Liver (tissue), 9 donors: Measurements from ENCODE around the gene VPS26A. TPM values are rescaled to one million over a fixed set of nuclear protein-coding genes. Genes with fewer than 3 reads are reported as not detected.

Experiments
- DNase-seq: peaks from one replicate; pipeline ENCODE4 v3.0.0-alpha.2; 2017; ENCODE audit warnings: low spot score
- H3K27ac ChIP-seq, 2 donors: one replicate each; pipeline ENCODE4 v1.7.0; 2013; ENCODE audit warnings: inconsistent platforms in 2 of 2, low read length in 2 of 2, control low read depth in 1 of 2, low read depth in 1 of 2, mild to moderate bottlenecking in 1 of 2
- H3K27me3 ChIP-seq, 4 donors: one replicate each; pipeline versions ENCODE4 v1.6.1 to v1.7.0; 2013; ENCODE audit warnings: low read length in 3 of 4, inconsistent platforms in 1 of 4, mild to moderate bottlenecking in 1 of 4, moderate library complexity in 1 of 4; ENCODE audit not compliant: control insufficient read depth in 4 of 4, insufficient read depth in 4 of 4
- H3K36me3 ChIP-seq, 4 donors: one replicate each; pipeline versions ENCODE4 v1.6.1 to v1.7.0; 2013; ENCODE audit warnings: low read length in 3 of 4, mild to moderate bottlenecking in 3 of 4, low read depth in 1 of 4, moderate library complexity in 1 of 4; ENCODE audit not compliant: control insufficient read depth in 4 of 4, insufficient read depth in 3 of 4
- H3K4me1 ChIP-seq, 4 donors: one replicate each; pipeline versions ENCODE4 v1.6.1 to v1.7.0; 2013; ENCODE audit warnings: low read length in 3 of 4, mild to moderate bottlenecking in 3 of 4, moderate library complexity in 1 of 4; ENCODE audit not compliant: control insufficient read depth in 4 of 4, insufficient read depth in 4 of 4
- H3K4me3 ChIP-seq, 3 donors: one replicate each; pipeline versions ENCODE4 v1.6.1 to v1.7.0; 2013; ENCODE audit warnings: low read length in 3 of 3, control low read depth in 1 of 3, low read depth in 1 of 3, mild to moderate bottlenecking in 1 of 3
- H3K9ac ChIP-seq, 2 donors: one replicate each; pipeline ENCODE4 v1.7.0; 2013; ENCODE audit warnings: low read length in 2 of 2, mild to moderate bottlenecking in 2 of 2, moderate library complexity in 2 of 2, control low read depth in 1 of 2, low read depth in 1 of 2
- H3K9me3 ChIP-seq, 4 donors: one replicate each; pipeline versions ENCODE4 v1.6.1 to v1.7.0; 2013; ENCODE audit warnings: low read length in 3 of 4; ENCODE audit not compliant: control insufficient read depth in 4 of 4
- EGR1 ChIP-seq, 2 donors: IDR thresholded peaks; 2 replicates each; pipeline ENCODE4 v1.6.1; 2016 to 2018; ENCODE audit warnings: antibody characterized with exemption in 2 of 2, low read depth in 2 of 2
- FOXA1 ChIP-seq: IDR thresholded peaks from 2 replicates; pipeline ENCODE4 v1.6.1; 2016; ENCODE audit warnings: antibody characterized with exemption
- FOXA2 ChIP-seq: IDR thresholded peaks from 2 replicates; pipeline ENCODE4 v1.6.1; 2016; ENCODE audit warnings: antibody characterized with exemption
- GABPA ChIP-seq, 2 donors: IDR thresholded peaks in 1 of 2; conservative IDR thresholded peaks in 1 of 2; 2 replicates each; pipeline ENCODE4 v1.6.1; 2016; ENCODE audit warnings: antibody characterized with exemption in 2 of 2, mild to moderate bottlenecking in 1 of 2, moderate library complexity in 1 of 2
- HNF4A ChIP-seq, 2 donors: conservative IDR thresholded peaks; 2 replicates each; pipeline ENCODE4 v1.6.1; 2016; ENCODE audit warnings: antibody characterized with exemption in 2 of 2, mild to moderate bottlenecking in 2 of 2
- HNF4G ChIP-seq: IDR thresholded peaks from 2 replicates; pipeline ENCODE4 v1.6.1; 2016; ENCODE audit warnings: antibody characterized with exemption
- JUND ChIP-seq, 2 donors: IDR thresholded peaks; 2 replicates each; pipeline ENCODE4 v1.6.1; 2016; ENCODE audit warnings: antibody characterized with exemption in 2 of 2
- NR2F2 ChIP-seq: IDR thresholded peaks from 2 replicates; pipeline ENCODE4 v1.6.1; 2016; ENCODE audit warnings: antibody characterized with exemption
- RAD21 ChIP-seq, 2 donors: IDR thresholded peaks; 2 replicates each; pipeline ENCODE4 v1.6.1; 2016; ENCODE audit warnings: antibody characterized with exemption in 2 of 2, mild to moderate bottlenecking in 2 of 2
- RXRA ChIP-seq, 2 donors: IDR thresholded peaks; 2 replicates each; pipeline ENCODE4 v1.6.1; 2017 to 2018; ENCODE audit warnings: antibody characterized with exemption in 2 of 2, mild to moderate bottlenecking in 1 of 2
- SP1 ChIP-seq: IDR thresholded peaks from 2 replicates; pipeline ENCODE4 v1.6.1; 2018; ENCODE audit warnings: antibody characterized with exemption, mild to moderate bottlenecking
- TAF1 ChIP-seq: conservative IDR thresholded peaks from 2 replicates; pipeline ENCODE4 v1.6.1; 2016; ENCODE audit warnings: antibody characterized with exemption, mild to moderate bottlenecking
- YY1 ChIP-seq: IDR thresholded peaks from 2 replicates; pipeline ENCODE4 v1.6.1; 2016; ENCODE audit warnings: antibody characterized with exemption, mild to moderate bottlenecking
- WGBS: extraction: QIAGEN DNeasy Blood & Tissue Kit; methylation state at CpG from one replicate; pipeline ENCODE4 v1.1.7; 2013; 5-methylcytosine and 5-hydroxymethylcytosine counted together
- polyA plus RNA-seq, 2 donors: library from polyadenylated mRNA; stranded (reverse) in 1 of 2; unstranded in 1 of 2; fragments of 200-250 nt in 1 of 2; fragments of >200 nt in 1 of 2; fragmentation: Nextera tagmentation in 1 of 2; extraction: Ambion mirVana in 1 of 2; gene quantifications; one replicate each; pipeline versions ENCODE4 v1.2.1 to v1.2.3, GENCODE V29; 2013 to 2015
- total RNA-seq, 2 donors: library from RNA; depleted of rRNA; stranded (reverse); fragments of >200 nt; gene quantifications; one replicate each; pipeline ENCODE4 v1.2.3, GENCODE V29; 2014
- TF ChIP-seq, protein P1 (sequence below): IDR thresholded peaks from 2 replicates; pipeline ENCODE4 v1.6.1; 2016; ENCODE audit warnings: antibody characterized with exemption
- TF ChIP-seq, protein P2 (sequence below): IDR thresholded peaks from 2 replicates; pipeline ENCODE4 v1.6.1; 2016; ENCODE audit warnings: antibody characterized with exemption
- TF ChIP-seq, protein P3 (sequence below): fragments of 150-350 bp; IDR thresholded peaks from 2 replicates; pipeline ENCODE4 v1.5.1; 2017; ENCODE audit warnings: improper control_type of control experiment, low read depth, low read length; ENCODE audit not compliant: missing input control
- TF ChIP-seq, protein P4 (sequence below): IDR thresholded peaks from 2 replicates; pipeline ENCODE4 v1.6.1; 2016; ENCODE audit warnings: antibody characterized with exemption
- donor health status: healthy.
- donor health status: healthy.
- donor health status: healthy.
- donor health status: healthy.
- donor health status: healthy.

The VPS26A gene
- total and polyA plus RNA-seq, 4 donors = 10.9 to 21.4 (median 14.5) TPM

DNA sequence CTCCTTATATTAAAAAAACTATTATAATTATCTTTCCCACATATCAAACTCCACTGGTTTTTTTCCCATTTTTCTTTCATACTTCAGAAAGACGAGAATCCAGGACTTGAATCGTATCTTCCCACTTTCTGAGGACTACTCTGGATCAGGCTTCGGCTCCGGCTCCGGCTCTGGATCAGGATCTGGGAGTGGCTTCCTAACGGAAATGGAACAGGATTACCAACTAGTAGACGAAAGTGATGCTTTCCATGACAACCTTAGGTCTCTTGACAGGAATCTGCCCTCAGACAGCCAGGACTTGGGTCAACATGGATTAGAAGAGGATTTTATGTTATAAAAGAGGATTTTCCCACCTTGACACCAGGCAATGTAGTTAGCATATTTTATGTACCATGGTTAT, 20.2 kb upstream of the VPS26A start (continued):
- no peak for TF ChIP-seq EGR1 (IDR thresholded peaks at IDR 0.05; ENCODE audit: low read depth in 2 of 2)

DNA sequence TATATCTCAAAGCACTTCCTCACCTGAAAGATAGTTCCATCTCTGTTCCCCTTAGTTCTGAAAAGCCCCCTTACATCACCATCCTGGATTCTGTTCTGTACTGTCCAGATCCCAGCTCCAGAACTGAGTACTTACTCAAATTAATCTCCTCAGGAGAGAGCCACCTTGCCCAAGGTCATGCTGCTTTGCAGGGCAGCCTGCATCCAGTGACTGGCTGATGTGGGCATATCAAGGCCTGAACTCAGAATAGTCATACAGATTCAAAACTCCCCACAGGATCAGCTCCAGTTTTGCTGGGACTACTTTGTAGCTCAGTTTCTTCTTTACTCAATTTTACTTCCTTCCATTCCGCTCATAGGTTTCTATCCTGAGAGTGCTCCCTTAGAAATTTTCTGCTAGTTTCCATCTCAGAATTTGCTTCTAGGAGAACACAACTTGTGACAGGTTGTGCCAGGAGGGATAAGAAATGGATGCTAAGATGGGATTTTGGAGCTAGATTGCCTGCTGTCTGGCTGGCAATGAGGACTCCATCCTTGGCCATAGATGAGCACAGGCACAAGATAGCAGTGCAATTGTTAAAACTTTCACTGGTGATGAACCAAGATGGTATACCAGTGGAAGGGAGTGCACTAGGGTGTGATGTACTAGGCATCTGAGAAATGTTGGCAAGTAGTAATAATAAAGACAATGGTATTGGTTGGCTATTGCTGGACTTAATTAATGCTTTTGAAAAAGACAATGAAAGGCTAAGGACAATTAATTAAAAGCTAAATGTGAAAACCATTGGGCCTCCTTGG, 18.8 kb upstream of the VPS26A start:
- no peaks in the 10 kb centered on the region for H3K27me3 ChIP-seq
- 98% methylated on average over 1 of the region's 1 CpG for WGBS
- DNase-seq = no peak
- H3K9ac ChIP-seq = no peak overlapping the region
- H3K36me3 ChIP-seq = peaks cover 0 to 3% (median 1%) of the 10 kb centered on the region in 4 donors
- H3K4me3 ChIP-seq = no peak overlapping the region
- H3K4me1 ChIP-seq = no peaks in the 10 kb centered on the region
- H3K27ac ChIP-seq = no peak overlapping the region
- H3K9me3 ChIP-seq = no peaks in the 10 kb centered on the region
- TF ChIP-seq, protein P1, sequence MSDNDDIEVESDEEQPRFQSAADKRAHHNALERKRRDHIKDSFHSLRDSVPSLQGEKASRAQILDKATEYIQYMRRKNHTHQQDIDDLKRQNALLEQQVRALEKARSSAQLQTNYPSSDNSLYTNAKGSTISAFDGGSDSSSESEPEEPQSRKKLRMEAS = no peak
- TF ChIP-seq, protein P2, sequence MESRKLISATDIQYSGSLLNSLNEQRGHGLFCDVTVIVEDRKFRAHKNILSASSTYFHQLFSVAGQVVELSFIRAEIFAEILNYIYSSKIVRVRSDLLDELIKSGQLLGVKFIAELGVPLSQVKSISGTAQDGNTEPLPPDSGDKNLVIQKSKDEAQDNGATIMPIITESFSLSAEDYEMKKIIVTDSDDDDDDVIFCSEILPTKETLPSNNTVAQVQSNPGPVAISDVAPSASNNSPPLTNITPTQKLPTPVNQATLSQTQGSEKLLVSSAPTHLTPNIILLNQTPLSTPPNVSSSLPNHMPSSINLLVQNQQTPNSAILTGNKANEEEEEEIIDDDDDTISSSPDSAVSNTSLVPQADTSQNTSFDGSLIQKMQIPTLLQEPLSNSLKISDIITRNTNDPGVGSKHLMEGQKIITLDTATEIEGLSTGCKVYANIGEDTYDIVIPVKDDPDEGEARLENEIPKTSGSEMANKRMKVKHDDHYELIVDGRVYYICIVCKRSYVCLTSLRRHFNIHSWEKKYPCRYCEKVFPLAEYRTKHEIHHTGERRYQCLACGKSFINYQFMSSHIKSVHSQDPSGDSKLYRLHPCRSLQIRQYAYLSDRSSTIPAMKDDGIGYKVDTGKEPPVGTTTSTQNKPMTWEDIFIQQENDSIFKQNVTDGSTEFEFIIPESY = no peak
- no peak for TF ChIP-seq EGR1 (IDR thresholded peaks at IDR 0.05; ENCODE audit: low read depth in 2 of 2)
- TF ChIP-seq RAD21 (IDR thresholded peaks at IDR 0.05) = no peak
- no peak for TF ChIP-seq SP1
- no peak for TF ChIP-seq RXRA (IDR thresholded peaks at IDR 0.05)
- TF ChIP-seq YY1 = no peak
- TF ChIP-seq HNF4G = no peak
- TF ChIP-seq HNF4A (conservative IDR thresholded peaks at IDR 0.05) = no peak
- no peak for TF ChIP-seq GABPA (IDR thresholded peaks at IDR 0.05 in 1 of 2, conservative IDR thresholded peaks at IDR 0.05 in 1 of 2)
- TF ChIP-seq JUND (IDR thresholded peaks at IDR 0.05) = no peak
- no peak for TF ChIP-seq FOXA2
- TF ChIP-seq, protein P3, sequence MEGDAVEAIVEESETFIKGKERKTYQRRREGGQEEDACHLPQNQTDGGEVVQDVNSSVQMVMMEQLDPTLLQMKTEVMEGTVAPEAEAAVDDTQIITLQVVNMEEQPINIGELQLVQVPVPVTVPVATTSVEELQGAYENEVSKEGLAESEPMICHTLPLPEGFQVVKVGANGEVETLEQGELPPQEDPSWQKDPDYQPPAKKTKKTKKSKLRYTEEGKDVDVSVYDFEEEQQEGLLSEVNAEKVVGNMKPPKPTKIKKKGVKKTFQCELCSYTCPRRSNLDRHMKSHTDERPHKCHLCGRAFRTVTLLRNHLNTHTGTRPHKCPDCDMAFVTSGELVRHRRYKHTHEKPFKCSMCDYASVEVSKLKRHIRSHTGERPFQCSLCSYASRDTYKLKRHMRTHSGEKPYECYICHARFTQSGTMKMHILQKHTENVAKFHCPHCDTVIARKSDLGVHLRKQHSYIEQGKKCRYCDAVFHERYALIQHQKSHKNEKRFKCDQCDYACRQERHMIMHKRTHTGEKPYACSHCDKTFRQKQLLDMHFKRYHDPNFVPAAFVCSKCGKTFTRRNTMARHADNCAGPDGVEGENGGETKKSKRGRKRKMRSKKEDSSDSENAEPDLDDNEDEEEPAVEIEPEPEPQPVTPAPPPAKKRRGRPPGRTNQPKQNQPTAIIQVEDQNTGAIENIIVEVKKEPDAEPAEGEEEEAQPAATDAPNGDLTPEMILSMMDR = no peak
- TF ChIP-seq, protein P4, sequence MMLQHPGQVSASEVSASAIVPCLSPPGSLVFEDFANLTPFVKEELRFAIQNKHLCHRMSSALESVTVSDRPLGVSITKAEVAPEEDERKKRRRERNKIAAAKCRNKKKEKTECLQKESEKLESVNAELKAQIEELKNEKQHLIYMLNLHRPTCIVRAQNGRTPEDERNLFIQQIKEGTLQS = no peak
- TF ChIP-seq NR2F2 = no peak

DNA sequence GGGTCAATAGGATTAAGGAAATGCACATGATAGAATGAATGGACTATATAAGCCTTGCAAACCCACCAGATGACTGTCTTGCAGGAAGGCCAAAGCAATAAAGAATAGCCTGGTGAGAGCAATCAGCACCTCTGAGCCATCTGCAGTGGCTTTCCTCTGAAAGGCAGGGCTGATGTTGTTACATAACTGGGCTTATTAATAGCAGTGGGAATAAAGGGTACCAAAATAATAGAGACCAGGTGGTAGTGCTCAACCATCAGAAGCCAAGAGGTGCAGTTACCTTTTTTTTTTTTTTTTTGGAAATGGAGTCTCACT, 16.8 kb upstream of the VPS26A start:
- no peak for DNase-seq
- no peak for TF ChIP-seq HNF4G
- no peak for TF ChIP-seq TAF1
- TF ChIP-seq, protein P2 = no peak
- no peak for TF ChIP-seq NR2F2
- TF ChIP-seq, protein P4 = no peak
- TF ChIP-seq HNF4A (conservative IDR thresholded peaks at IDR 0.05) = no peak
- no peak for TF ChIP-seq FOXA1
- no peak for TF ChIP-seq EGR1 (IDR thresholded peaks at IDR 0.05; ENCODE audit: low read depth in 2 of 2)
- TF ChIP-seq, protein P3 = no peak
- TF ChIP-seq SP1 = no peak
- TF ChIP-seq, protein P1 = no peak
- no peak for TF ChIP-seq GABPA (IDR thresholded peaks at IDR 0.05 in 1 of 2, conservative IDR thresholded peaks at IDR 0.05 in 1 of 2)
- Histone ChIP-seq H3K36me3 (peaks cover 0 to 2% (median under 1%) of the 10 kb centered on the region in 4 donors), H3K4me3 (no peak overlapping the region), H3K27ac (no peak overlapping the region), H3K4me1 (no peaks in the 10 kb centered on the region), H3K27me3 (peaks cover 0 to 2% (median 0%) of the 10 kb centered on the region in 4 donors), H3K9me3 (no peaks in the 10 kb centered on the region), H3K9ac (no peak overlapping the region)
